GM12891 (cell line): ENCODE measurements around the gene ZNF3.

Experiments used
- POLR2A ChIP-seq: IDR thresholded peaks from 2 replicates; pipeline ENCODE4 v1.6.1; 2011; ENCODE audit warnings: low read depth, low read length, control low read depth
- POLR2AphosphoS5 ChIP-seq: IDR thresholded peaks from 2 replicates; pipeline ENCODE4 v1.6.1; 2011; ENCODE audit warnings: low read depth, low read length, control low read depth
- TAF1 ChIP-seq: IDR thresholded peaks from 2 replicates; pipeline ENCODE4 v1.6.1; 2011; ENCODE audit warnings: low read depth, low read length, control low read depth

DNA sequence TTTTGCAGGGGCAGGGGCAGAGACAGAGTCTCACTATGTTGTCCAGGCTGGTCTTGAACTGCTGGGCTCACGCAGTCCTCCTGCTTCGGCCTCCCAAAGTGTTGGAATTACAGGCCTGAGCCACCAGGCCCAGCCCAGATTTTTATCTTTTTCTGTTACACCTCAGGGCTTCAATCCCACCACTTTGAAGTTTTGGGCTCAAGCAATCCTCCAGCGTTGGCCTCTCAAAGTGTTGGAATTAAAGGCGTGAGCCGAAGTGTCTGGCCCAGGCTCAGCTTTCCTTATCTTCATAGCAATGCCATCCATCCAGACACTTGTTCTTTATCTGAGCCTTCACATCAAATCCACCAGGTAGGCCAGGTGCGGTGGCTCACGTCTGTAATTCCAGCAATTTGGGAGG, 33.5 kb upstream of the ZNF3 start:
- TF ChIP-seq POLR2A (no peak), POLR2AphosphoS5 (no peak), TAF1 (no peak)
